Fibroblast of gingiva (primary cell): ENCODE data around the gene CES2.
"Not testable (repeated sequence)": the region's sequence is repeated elsewhere in the genome, so short reads cannot be mapped to it uniquely, and the experiment has no call there.

Experiments
- DNase-seq: peaks from one replicate; pipeline ENCODE4 v3.0.0-alpha.2; 2011; ENCODE audit warnings: low read depth

CES2 gene

DNA sequence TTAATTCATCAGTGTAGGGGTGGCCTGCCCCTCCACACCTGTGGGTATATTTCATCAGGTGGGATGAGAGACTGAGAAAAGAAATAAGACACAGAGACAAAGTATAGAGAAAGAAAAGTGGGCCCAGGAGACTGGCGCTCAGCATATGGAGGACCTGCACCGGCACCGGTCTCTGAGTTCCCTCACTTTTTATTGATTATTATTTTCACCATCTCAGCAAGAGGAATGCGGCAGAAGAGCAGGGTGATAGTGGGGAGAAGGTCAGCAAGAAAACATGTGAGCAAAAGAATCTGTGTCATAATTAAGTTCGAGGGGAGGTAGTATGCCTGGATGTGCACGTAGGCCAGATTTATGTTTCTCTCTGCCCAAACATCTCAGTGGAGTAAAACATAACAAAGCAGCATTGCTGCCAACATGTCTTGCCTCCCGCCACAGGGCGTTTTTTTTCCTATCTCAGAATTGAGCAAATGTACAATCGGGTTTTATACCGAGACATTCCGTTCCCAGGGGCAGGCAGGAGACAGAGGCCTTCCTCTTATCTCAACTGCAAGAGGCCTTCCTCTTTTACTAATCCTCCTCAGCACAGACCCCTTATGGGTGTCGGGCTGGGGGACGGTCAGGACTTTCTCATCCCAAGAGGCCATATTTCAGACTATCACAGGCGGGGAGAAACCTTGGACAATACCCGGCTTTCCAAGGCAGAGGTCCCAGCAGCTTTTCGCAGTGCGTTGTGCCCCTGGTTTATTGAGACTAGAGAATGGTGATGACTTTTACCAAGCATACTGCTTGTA lies 20.2 kb downstream of the CES2 start:
- DNase-seq, result not testable (repeated sequence)

DNA sequence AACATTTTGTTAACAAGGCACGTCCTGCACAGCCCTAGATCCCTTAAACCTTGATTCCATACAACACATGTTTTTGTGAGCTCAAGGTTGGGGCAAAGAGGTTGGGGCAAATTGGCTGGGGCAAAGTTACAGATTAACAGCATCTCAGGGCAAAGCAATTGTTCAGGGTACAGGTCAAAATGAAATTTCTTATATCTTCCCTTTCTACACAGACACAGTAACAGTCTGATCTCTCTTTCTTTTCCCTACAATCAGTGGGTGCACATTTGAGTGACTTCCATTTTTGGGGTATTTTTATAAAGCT lies 20.8 kb downstream of the CES2 start:
- not testable (repeated sequence) for DNase-seq

DNA sequence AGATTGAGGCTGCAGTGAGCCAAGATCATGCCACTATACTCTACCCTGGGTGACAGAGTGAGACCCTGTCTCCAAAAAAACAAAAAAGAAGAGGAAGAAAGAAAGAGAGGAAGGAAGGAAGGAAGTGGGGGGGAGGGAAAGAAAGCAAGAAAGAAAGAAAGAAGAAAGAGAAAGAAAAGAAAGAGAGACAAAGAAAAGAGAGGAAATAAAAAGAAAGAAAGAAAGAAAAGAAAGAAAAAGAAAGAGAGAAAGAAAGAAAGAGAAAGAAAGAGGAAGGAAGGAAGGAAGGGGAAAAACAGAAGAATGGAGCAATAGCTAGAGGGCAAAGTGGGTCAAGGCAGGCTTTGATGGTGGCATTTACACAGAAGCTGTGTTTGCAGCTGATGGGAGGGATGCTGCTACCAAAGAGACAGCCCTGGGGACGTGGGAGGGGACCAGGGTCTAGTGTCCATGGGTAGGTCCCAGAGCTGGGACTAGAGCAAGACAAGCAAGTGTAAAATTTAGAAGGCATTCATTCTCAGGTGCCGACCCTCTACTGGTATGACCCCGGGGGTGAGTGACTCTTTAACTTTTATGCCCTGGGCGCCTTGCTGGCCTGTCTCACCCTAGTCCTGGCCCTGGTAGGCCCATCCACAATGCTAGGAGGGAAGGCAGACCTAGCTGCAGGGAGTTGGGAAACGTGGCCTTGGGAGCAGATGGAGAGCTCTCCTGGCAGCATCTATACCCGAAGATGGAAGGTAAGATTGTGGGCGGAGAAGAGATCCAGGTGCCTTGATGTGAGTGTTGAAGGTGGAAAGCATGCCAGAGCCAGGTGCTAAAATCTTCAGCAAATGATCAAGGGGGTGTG lies 23.8 kb downstream of the CES2 start:
- DNase-seq, result no peak

GRCh38 chr16:66959704-66960161 lies 24.4 kb downstream of the CES2 start:
- peak; percentile 39 for DNase-seq

DNA sequence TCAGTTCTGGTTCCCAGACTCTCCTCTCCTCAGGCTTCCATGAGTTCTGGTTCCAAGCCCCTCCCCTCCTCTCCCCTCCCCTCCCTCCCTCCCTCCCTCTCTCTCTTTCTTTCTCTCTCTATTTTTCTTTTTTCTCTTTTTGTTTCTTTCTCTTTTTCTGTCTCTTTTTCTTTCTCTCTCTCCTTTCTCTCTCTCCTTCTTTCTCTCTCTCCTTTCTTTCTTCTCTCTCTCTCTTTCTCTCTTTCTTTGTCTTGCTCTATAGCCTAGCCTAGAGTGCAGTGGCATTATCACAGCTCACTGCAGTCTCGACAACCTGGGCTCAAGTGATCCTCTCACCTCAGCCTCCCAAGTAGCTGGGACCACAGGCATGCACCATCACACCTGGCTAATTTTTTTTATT lies 25.0 kb downstream of the CES2 start:
- no peak for DNase-seq

DNA sequence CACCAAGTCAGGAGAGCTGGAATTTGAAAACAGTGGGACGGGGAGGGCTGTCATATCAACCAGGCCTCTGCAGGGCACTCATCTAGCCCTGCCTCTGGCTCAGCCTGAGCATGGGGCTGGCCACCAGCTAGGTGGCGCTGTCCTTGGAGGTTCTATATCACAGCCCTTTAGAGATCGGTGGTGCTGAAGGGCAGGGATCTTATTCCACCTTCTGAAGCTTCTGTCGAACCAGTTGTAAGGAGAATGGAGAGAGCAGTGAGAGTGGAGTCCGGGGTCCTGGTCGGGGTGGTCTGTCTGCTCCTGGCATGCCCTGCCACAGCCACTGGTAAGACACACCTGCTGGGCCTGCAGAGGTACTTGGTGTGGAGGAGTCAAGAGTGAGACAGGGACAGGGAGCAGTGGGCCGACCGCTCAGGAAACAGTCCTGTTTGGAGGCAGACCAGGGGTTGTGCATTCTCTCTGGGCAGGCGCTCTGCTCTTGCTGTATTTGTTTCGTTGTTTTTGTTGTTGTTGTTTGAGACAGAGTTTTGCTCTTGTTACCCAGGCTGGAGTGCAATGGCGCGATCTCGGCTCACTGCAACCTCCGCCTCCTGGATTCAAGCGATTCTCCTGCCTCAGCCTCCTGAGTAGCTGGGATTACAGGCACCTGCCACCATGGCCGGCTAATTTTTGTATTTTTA lies 25.9 kb downstream of the CES2 start, which contains the start of gene CES3:
CES3 (plus strand) TSS at position 202 of the 680 bp plus-strand sequence; CDS start at position 244, 42 bp downstream.
- peak; percentile 48 for DNase-seq

DNA sequence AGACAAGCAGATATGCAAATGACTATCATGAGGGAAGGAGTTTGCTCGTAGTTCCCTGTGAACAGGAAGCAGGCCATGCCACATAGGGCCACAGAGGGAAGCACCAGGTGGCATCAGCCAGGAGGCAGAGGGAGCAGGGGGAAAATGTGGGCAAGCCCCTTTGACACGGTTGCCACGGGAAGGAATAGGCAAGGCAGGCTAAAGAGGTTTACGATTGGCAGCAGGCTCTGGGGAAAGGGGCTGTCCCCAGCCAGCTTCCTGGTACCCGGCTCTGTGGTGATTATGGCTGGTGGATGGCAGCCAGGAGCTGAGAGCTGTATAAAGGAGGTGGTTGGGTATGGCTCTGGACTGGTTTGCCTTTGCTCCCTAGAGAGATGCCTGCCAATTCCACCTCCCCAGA lies 26.6 kb downstream of the CES2 start:
- DNase-seq, result no peak

GRCh38 chr16:66964049-66964448 lies 28.7 kb downstream of the CES2 start:
- no peak for DNase-seq

DNA sequence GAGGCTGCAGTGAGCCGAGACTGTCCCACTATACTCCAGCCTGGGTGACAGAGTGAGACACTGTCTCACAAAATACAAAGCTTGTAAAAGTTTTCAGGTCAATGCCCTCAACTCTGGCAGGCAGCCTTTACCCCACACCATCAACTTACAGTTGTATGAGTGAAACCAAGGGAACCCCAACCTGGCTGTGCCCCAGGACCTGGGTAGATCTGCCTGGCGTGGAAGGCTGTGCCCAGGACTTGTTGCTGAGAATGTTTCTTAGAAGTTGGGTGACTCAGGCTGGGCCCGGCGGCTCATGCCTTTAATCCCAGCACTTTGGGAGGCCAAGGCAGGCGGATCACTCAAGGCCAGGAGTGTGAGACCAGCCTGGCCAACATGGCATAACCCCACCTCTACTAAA lies 33.5 kb downstream of the CES2 start:
- no peak for DNase-seq

GRCh38 chr16:66970775-66971720 lies 35.7 kb downstream of the CES2 start:
- no peak for DNase-seq

DNA sequence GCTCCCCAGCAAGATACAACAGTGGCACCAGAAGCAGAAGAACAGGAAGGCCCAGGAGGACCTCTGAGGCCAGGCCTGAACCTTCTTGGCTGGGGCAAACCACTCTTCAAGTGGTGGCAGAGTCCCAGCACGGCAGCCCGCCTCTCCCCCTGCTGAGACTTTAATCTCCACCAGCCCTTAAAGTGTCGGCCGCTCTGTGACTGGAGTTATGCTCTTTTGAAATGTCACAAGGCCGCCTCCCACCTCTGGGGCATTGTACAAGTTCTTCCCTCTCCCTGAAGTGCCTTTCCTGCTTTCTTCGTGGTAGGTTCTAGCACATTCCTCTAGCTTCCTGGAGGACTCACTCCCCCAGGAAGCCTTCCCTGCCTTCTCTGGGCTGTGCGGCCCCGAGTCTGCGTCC lies 37.7 kb downstream of the CES2 start:
- no peak for DNase-seq

DNA sequence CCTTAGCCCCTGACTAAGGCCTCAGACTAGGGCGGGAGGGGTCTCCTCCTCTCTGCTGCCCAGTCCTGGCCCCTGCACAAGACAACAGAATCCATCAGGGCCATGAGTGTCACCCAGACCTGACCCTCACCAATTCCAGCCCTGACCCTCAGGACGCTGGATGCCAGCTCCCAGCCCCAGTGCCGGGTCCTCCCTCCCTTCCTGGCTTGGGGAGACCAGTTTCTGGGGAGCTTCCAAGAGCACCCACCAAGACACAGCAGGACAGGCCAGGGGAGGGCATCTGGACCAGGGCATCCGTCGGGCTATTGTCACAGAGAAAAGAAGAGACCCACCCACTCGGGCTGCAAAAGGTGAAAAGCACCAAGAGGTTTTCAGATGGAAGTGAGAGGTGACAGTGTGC lies 38.4 kb downstream of the CES2 start:
- DNase-seq, result no peak

GRCh38 chr16:66974156-66974931 lies 39.0 kb downstream of the CES2 start:
- DNase-seq, result not testable (repeated sequence)

DNA sequence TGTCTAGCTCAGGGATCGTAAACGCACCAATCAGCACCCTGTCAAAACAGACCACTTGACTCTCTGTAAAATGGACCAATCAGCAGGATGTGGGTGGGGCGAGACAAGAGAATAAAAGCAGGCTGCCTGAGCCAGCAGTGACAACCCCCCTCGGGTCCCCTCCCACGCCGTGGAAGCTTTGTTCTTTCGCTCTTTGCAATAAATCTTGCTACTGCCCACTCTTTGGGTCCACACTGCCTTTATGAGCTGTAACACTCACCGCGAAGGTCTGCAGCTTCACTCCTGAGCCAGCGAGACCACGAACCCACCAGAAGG lies 39.6 kb downstream of the CES2 start:
- not testable (repeated sequence) for DNase-seq

DNA sequence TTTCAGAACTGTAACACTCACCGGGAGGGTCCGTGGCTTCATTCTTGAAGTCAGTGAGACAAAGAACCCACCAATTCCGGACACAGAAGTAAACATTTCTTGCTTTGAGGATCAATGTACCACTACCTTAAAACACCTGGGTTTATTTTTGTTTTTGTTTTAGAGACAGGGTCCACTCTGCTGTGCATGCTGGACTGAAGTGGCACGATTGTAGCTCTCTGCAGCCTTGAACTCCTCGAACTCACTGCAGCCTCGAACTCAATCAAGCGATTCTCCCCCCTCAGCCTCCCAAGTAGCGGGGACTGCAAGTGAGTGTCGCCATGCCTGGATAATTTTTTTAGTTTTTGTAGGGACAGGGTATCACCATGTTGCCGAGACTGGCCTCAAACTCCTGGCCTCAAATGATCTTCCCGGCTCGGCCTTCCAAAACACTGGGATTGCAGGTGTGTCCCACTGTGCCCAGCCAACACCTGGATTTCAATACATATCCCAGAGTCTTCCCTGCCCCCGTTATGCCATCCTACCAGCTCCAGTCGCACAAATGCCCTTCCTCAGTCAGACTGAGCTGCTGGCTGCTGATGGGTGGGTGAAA lies 40.1 kb downstream of the CES2 start:
- no peak for DNase-seq

DNA sequence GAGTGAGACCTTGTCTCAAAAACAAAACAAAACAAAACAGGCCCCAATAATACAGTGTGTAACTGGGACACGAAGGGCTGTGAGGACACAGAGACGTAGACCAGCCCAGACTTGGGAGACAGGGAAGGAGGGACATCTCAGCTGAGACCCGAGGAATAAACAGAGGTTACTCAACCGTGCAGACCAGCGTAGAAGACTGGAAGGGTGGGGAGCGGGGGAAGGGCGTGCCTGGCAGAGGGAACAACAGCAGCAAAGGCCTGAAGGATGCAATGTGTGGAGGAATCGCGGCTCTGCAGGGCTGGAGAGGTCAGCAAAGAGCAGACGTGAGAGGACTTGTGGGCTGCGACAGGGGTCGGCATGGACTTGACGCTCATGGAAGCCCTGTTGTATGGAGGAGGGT lies 41.4 kb downstream of the CES2 start:
- DNase-seq, result no peak

DNA sequence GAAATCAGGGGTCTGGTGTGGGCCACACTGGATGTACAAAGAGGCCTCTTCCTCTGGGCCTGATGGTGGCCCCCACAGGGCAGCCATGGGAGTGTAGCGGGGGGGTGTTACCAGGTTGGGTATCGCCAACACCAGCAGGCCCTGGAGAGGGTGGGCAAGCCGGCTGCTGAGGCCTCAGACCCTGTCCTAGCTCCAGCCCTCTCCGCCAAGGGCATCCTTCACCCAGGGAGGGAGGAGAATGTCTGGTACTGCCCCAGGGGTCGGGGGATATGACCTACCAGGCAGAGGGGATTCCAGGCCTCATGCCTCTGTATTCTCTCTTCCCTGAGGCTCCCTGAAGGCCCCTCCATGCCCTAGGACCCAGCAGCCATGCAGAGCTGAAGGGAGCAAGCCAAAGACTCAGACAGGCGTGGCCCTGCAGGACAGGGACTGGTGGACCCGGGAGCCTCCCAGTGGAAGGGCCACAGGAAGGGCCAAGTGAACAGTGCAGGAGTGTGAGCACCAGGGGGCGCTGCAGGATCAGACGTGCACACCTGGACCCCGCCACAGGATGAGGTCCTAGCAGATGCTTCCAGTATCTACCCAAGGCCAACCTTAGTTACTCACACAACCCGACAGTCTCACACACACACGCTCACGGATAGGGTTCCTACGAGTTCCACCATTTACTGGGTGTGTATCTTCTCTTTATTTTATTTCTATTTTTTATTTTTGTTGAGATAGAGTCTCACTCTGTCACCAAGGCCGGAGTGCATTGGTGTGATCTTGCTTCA lies 42.2 kb downstream of the CES2 start:
- DNase-seq, result peak; percentile 66

DNA sequence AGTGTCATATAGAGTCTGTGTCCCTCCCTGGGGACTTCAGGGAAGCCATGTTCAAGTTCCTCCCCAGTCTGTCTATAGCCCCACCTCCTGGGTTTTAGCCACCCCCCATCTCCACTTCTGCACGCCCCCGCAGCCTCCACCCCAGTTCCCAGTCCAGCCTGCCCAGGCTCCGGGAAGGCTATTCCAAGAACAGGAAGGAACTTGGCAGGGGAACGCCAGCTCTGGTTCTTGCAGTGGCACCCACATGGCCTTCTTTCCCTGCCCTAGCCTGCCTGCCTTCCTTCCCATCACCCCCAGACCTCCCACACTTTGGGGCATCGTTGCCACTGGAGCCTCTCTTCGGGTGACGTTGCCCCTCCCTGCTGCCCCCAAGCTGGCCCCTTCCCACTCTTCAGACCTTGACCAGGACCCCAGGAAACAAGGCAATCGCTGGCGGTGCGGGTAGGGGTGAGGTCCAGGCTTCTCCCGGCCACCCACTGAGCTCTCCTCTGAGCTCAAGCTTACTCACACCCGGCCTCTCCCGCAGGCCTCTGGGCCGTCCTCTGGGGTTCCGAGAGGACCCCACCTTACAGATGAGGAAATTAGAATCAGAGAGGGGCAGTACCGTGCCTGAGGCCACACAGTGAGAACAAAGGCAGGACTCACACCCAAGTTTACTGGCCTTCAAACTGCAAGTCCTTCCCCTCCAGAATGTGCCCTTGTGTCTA lies 43.8 kb downstream of the CES2 start:
- DNase-seq, result no peak

- DNase-seq, result no peak
Measured at GRCh38 chr16:66983033-66983432, 47.7 kb downstream of the CES2 start.
